Right atrium auricular region (tissue), 2 donors: ENCODE measurements around the gene BEAN1. TPM values are rescaled to one million over a fixed set of nuclear protein-coding genes. Genes with fewer than 3 reads are reported as not detected.
"Not testable (repeated sequence)": the region's sequence is repeated elsewhere in the genome, so short reads cannot be mapped to it uniquely, and the experiment has no call there.

ENCODE experiments used
- DNase-seq: peaks from one replicate; pipeline ENCODE4 v3.0.0-alpha.2; 2019; ENCODE audit warnings: low spot score
- H3K27ac ChIP-seq, 2 donors: fragments of 200-600 bp; sonication (generic); 1 replicate in 1 of 2; 2 replicates in 1 of 2; pipeline ENCODE4 v1.5.1; 2016 to 2019
- H3K27me3 ChIP-seq, 2 donors: fragments of 200-600 bp; sonication (generic); one replicate each; pipeline versions ENCODE4 v1.5.1 to v1.6.0; 2017 to 2019
- H3K36me3 ChIP-seq: fragments of 200-600 bp; sonication (generic); one replicate; pipeline ENCODE4 v1.5.1; 2016
- H3K4me1 ChIP-seq, 2 donors: fragments of 200-600 bp; sonication (generic); one replicate each; pipeline versions ENCODE4 v1.5.1 to v1.6.0; 2017 to 2019
- H3K4me3 ChIP-seq, 2 donors: fragments of 200-600 bp; sonication (generic); 1 replicate in 1 of 2; 2 replicates in 1 of 2; pipeline ENCODE4 v1.5.1; 2017 to 2019; ENCODE audit warnings: mild to moderate bottlenecking in 1 of 2, moderate library complexity in 1 of 2
- H3K9me3 ChIP-seq, 2 donors: fragments of 200-600 bp; sonication (generic); one replicate each; pipeline ENCODE4 v1.5.1; 2019
- total RNA-seq, 2 donors: library from RNA; depleted of rRNA; stranded (reverse); fragments of >200 nt; gene quantifications; one replicate each; pipeline ENCODE4 v1.1.0, GENCODE V29; 2016
- TF ChIP-seq, protein P1 (sequence below), 2 donors: fragments of 200-600 bp; sonication (generic); IDR thresholded peaks; one replicate each; pipeline ENCODE4 v1.5.1; 2019; ENCODE audit warnings: antibody characterized with exemption in 2 of 2

The BEAN1 gene
- total RNA-seq, 2 donors from 2014 or later: 0.48 to 0.75 TPM

DNA sequence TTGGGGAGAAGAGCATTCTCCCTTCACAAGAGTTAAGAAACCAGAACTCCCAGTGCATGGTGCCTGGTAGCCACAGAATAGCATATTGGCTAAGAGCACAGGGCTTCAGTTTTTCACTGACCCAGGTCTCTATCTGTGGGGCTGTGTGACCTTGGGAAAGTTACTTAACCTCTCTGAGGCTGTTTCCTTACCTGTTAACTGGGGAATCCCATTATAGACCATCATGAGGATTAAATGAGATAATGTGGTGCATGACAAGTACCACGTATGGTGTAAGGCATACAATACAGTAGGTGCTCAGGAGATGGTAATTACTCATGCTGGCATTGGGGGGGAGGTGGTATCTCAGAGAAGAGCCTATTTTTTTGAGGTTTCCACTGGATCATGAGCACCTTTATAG, 33.6 kb downstream of the BEAN1 start:
- no peaks in the 10 kb centered on the region for H3K27me3 ChIP-seq

DNA sequence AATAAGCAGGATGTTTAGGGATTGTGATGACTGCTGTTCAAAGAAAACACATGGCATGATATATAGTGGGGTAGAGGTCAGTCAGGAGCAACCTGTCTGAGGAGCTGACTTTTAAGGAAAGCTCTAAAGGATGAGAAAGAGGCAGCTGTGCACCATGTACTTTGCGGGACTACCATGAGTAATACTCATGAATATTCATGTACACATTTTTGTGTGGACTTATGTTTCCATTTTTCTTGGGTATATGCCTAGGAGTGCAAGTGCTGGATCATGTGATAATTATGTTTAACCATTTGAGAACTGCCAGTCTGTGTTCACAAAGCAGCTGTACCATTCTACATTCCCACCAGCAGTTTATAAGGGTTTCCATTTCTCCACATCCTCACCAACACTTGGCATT, 35.8 kb downstream of the BEAN1 start:
- no peak for DNase-seq
- no peaks in the 10 kb centered on the region for H3K4me1 ChIP-seq
- no peaks in the 10 kb centered on the region for H3K27me3 ChIP-seq
- H3K9me3 ChIP-seq: peaks cover 0 to 6% of the 10 kb centered on the region in 2 donors
- H3K4me3 ChIP-seq: no peak overlapping the region
- TF ChIP-seq, protein P1, sequence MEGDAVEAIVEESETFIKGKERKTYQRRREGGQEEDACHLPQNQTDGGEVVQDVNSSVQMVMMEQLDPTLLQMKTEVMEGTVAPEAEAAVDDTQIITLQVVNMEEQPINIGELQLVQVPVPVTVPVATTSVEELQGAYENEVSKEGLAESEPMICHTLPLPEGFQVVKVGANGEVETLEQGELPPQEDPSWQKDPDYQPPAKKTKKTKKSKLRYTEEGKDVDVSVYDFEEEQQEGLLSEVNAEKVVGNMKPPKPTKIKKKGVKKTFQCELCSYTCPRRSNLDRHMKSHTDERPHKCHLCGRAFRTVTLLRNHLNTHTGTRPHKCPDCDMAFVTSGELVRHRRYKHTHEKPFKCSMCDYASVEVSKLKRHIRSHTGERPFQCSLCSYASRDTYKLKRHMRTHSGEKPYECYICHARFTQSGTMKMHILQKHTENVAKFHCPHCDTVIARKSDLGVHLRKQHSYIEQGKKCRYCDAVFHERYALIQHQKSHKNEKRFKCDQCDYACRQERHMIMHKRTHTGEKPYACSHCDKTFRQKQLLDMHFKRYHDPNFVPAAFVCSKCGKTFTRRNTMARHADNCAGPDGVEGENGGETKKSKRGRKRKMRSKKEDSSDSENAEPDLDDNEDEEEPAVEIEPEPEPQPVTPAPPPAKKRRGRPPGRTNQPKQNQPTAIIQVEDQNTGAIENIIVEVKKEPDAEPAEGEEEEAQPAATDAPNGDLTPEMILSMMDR (IDR thresholded peaks at IDR 0.05): no peak
- H3K36me3 ChIP-seq: no peaks in the 10 kb centered on the region
- no peak overlapping the region for H3K27ac ChIP-seq

More for the DNA sequence above, 33.6 kb downstream of the BEAN1 start:
- Histone ChIP-seq H3K36me3 (no peaks in the 10 kb centered on the region), H3K4me1 (no peaks in the 10 kb centered on the region), H3K27ac (no peak overlapping the region), H3K9me3 (no peaks in the 10 kb centered on the region), H3K4me3 (no peak overlapping the region)
- DNase-seq: no peak
- TF ChIP-seq, protein P1 (IDR thresholded peaks at IDR 0.05): no peak

DNA sequence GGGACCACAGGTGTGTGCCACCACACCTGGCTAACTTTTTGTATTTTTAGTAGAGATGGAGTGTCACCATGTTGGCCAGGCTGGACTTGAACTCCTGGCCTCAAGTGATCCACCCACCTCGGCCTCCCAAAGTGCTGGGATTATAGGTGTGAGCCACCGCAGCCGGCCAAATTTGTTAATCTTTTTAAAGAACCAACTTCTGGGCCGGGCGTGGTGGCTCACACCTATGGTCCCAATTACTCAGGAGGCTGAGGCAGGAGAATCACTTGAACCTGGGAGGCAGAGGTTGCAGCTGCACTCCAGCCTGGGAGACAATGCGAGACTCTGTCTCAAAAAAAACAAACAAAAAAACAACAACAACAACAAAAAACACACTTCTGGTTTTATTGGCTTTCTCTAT, 38.9 kb downstream of the BEAN1 start:
- H3K9me3 ChIP-seq, DNase-seq, H3K36me3 ChIP-seq, H3K4me3 ChIP-seq, H3K4me1 ChIP-seq, H3K27me3 ChIP-seq, H3K27ac ChIP-seq: not testable (repeated sequence)

DNA sequence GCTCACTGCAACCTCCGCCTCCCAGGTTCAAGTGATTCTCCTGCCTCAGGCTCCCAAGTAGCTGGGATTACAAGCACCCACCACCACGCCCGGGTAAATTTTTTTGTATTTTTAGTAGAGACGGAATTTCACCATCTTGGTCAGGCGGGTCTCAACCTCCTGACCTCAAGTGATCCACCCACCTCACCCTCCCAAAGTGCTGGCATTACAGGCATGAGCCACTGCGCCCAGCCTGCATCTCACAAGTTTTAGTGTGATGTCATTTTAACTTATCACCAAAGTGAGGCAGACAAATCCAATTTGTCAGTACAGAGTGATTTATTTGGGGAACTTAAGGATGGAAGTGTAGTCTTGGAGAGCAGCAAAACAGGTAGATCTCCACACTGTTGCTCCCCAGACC, 39.5 kb downstream of the BEAN1 start:
- H3K36me3 ChIP-seq, H3K9me3 ChIP-seq, H3K4me1 ChIP-seq, H3K4me3 ChIP-seq, DNase-seq, H3K27ac ChIP-seq, H3K27me3 ChIP-seq: not testable (repeated sequence)

DNA sequence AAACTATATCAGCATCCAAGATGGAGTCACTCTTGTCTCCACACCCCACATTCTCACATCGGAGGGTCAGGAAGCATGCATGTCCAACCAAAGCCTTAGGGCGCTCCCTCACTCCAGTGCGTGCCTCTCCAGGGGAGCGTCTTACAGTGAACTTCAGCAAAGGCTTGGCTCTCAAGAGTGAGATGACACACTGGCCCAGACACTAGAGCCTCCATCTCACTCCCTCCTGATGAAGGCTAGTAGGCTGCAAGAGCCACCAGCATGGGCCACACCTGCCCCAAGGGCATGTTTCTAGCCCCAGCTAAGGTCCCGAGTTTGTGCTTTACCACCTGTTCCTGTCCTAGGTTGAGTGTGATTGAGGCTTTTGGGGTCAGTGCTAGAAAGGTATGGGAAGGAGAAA, 40.5 kb downstream of the BEAN1 start:
- TF ChIP-seq, protein P1 (IDR thresholded peaks at IDR 0.05): no peak
- Histone ChIP-seq H3K4me3 (no peak overlapping the region), H3K27me3 (no peaks in the 10 kb centered on the region), H3K9me3 (peaks cover 0 to 6% of the 10 kb centered on the region in 2 donors), H3K4me1 (no peaks in the 10 kb centered on the region), H3K36me3 (no peaks in the 10 kb centered on the region), H3K27ac (no peak overlapping the region)
- DNase-seq: no peak

DNA sequence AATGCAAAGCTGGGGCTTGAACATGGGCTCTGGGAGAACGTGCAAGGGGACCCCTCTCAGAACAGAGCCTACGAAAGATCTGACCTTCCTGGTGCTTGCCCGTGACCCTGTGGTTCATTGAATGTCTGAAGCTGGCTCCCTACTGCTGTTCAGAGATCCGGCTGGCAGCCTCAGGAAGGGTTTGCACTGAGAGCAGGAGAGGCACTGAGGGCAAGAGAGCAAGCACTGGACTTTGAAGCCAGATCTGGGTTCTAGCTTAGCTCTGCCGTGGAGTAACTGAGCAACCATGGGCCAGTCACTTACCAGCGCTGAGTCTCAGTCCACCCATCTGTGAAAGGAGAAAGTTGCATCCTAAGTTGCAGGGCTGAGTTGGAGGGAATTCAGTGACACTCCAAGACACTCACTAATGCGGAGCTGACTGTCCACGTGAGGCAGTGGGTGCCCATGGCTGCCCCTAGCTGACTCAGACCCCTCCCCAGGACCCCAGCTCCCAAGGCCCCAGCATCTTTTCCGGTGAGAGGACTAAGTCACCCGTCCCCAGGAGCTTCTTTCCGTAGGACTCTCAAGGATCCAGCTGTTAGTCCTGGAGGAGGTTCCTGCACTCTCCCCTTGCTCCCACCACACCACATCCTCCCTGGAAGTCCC, 41.3 kb downstream of the BEAN1 start:
- H3K4me3 ChIP-seq: no peak overlapping the region
- H3K27ac ChIP-seq: no peak overlapping the region
- H3K36me3 ChIP-seq: no peaks in the 10 kb centered on the region
- H3K27me3 ChIP-seq: no peaks in the 10 kb centered on the region
- H3K9me3 ChIP-seq: peaks cover 0 to 6% of the 10 kb centered on the region in 2 donors
- no peak for DNase-seq
- TF ChIP-seq, protein P1 (IDR thresholded peaks at IDR 0.05): no peak
- no peaks in the 10 kb centered on the region for H3K4me1 ChIP-seq

DNA sequence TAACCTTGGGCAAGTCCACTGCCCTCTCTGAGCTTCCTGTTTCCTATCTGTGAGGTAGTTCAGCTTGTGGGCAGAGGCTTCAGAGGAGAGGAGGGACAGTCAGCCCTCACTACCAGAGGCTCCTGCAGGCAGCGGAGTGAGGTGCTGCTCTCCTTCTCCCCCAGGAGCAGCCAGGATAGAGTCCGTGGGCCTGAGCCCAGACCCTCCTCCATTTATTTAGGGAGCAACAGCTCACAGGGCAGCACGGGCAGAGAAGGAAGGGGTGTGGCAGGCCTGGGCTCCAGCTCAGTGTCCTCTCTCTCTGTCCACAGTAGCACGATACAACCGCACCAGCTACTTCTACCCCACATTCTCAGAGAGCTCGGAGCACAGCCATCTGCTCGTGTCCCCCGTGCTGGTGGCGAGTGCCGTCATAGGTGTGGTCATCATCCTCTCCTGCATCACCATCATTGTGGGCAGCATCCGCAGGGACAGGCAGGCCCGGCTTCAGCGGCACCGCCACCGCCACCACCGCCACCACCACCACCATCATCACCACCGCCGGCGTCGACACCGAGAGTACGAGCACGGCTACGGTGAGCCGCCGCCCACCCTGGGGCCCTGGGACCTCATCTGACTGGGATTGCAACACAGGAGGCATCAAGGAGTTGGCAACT, 42.3 kb downstream of the BEAN1 start:
- Histone ChIP-seq H3K36me3 (no peaks in the 10 kb centered on the region), H3K4me3 (no peak overlapping the region), H3K27me3 (no peaks in the 10 kb centered on the region), H3K4me1 (no peaks in the 10 kb centered on the region), H3K9me3 (peaks cover 0 to 6% of the 10 kb centered on the region in 2 donors), H3K27ac (no peak overlapping the region)
- DNase-seq: no peak
- TF ChIP-seq, protein P1 (IDR thresholded peaks at IDR 0.05): no peak
